Mesangial cell (primary cell): ENCODE results near the gene EEF2. TPM values are rescaled to one million over a fixed set of nuclear protein-coding genes. Genes with fewer than 3 reads are reported as not detected.

Source experiments
- total RNA-seq: library from RNA; depleted of rRNA; stranded (reverse); fragments of >200 nt; gene quantifications from 2 replicates; pipeline ENCODE4 v1.2.3, GENCODE V29; 2015

EEF2 gene
- 2,051 and 3,385 TPM in 2 replicates for total RNA-seq

GRCh38 chr19:3984908-3985642, at the start of gene EEF2:
Gene EEF2, minus strand, starts transcription at chr19:3985463. Its CDS starts 83 bp downstream, at chr19:3985380.

GRCh38 chr19:4007021-4007835, 22.0 kb upstream of the EEF2 start, which contains the start of gene PIAS4:
Gene PIAS4, plus strand, starts transcription at chr19:4007736. Its CDS starts 25 bp downstream, at chr19:4007761.

GRCh38 chr19:3970808-3971598, 14.3 kb downstream of the EEF2 start, which contains the start of gene DAPK3:
Gene DAPK3, minus strand, starts transcription at chr19:3971099. Its CDS starts 1,364 bp downstream, at chr19:3969735.

GRCh38 chr19:3932931-3933810, 52.1 kb downstream of the EEF2 start, which contains the start of gene NMRK2:
Gene NMRK2, plus strand, starts transcription at chr19:3933069. Its CDS starts 603 bp downstream, at chr19:3933672.

Other genes with a start within 250 kb of the EEF2 start
- 26.7 and 35.7 TPM in 2 replicates for gene APBA3, start 223.8 kb downstream of the EEF2 start, total RNA-seq
- 72.1 and 76.9 TPM in 2 replicates for gene MRPL54, start 222.8 kb downstream of the EEF2 start, total RNA-seq
- gene RAX2, start 213.2 kb downstream of the EEF2 start, total RNA-seq, result not detected in 2 replicates
- gene MATK, start 199.1 kb downstream of the EEF2 start, total RNA-seq, result 0.13 TPM in 1 of 2 replicates, not detected in the other
- gene ZFR2, start 116.4 kb downstream of the EEF2 start, total RNA-seq, result not detected in 2 replicates
- gene ATCAY, start 104.8 kb downstream of the EEF2 start, total RNA-seq, result not detected in 2 replicates
- gene NMRK2, start 52.4 kb downstream of the EEF2 start, total RNA-seq, result not detected in 2 replicates
- 106 and 115 TPM in 2 replicates for gene DAPK3, start 14.4 kb downstream of the EEF2 start, total RNA-seq
- gene PIAS4, start 22.3 kb upstream of the EEF2 start, total RNA-seq, result 26.2 and 29.9 TPM in 2 replicates
- gene ZBTB7A, start 81.4 kb upstream of the EEF2 start, total RNA-seq, result 23.8 and 36.9 TPM in 2 replicates
- 157 and 238 TPM in 2 replicates for gene MAP2K2, start 138.7 kb upstream of the EEF2 start, total RNA-seq
- gene CREB3L3, start 168.2 kb upstream of the EEF2 start, total RNA-seq, result not detected in 2 replicates
- 26.1 and 40.8 TPM in 2 replicates for gene SIRT6, start 197.1 kb upstream of the EEF2 start, total RNA-seq
- under 0.01 and 0.51 TPM in 2 replicates for gene ANKRD24, start 197.2 kb upstream of the EEF2 start, total RNA-seq
- 2.3 and 4.4 TPM in 2 replicates for gene EBI3, start 244.1 kb upstream of the EEF2 start, total RNA-seq